Endometrial microvascular endothelial cells (primary cell): Measurements from ENCODE around the gene POLR3K. TPM values are rescaled to one million over a fixed set of nuclear protein-coding genes. Genes with fewer than 3 reads are reported as not detected.

Experiments used
- in situ Hi-C: cut with HindIII; loops from 2 replicates; pipeline ENCODE4 v1.10.0; 2017; ENCODE audit warnings: low sequenced_read_pairs, low pct_unique_long_range_greater_than_20kb; ENCODE audit errors: inconsistent ontology term
- total RNA-seq: library from RNA; depleted of rRNA; stranded (reverse); fragments of >200 nt; gene quantifications from one replicate; pipeline ENCODE4 v1.2.3, GENCODE V29; 2015; ENCODE audit errors: inconsistent ontology term

Gene POLR3K
- total RNA-seq, 1 donor from 2014 or later: 7.0 TPM

DNA sequence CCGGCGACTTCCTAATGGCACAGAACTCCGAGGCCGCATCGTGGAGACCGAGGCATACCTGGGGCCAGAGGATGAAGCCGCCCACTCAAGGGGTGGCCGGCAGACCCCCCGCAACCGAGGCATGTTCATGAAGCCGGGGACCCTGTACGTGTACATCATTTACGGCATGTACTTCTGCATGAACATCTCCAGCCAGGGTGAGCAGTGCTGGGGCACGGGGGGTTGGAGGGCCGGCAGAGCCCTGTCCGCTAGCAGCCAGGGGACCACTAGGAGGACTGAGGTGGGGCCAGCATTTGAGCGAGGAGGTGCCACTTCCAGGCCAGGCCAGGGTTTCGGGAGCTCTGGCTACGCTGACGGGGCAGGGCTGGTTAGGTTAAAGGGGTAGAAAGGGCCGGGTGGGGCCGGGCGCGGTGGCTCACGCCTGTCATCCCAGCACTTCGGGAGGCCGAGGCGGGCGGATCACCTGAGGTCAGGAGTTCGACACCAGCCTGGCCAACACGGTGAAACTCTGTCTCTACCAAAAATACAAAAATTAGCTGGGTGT lies 29.7 kb upstream of the POLR3K start:
- in situ Hi-C loops: no loop called here

DNA sequence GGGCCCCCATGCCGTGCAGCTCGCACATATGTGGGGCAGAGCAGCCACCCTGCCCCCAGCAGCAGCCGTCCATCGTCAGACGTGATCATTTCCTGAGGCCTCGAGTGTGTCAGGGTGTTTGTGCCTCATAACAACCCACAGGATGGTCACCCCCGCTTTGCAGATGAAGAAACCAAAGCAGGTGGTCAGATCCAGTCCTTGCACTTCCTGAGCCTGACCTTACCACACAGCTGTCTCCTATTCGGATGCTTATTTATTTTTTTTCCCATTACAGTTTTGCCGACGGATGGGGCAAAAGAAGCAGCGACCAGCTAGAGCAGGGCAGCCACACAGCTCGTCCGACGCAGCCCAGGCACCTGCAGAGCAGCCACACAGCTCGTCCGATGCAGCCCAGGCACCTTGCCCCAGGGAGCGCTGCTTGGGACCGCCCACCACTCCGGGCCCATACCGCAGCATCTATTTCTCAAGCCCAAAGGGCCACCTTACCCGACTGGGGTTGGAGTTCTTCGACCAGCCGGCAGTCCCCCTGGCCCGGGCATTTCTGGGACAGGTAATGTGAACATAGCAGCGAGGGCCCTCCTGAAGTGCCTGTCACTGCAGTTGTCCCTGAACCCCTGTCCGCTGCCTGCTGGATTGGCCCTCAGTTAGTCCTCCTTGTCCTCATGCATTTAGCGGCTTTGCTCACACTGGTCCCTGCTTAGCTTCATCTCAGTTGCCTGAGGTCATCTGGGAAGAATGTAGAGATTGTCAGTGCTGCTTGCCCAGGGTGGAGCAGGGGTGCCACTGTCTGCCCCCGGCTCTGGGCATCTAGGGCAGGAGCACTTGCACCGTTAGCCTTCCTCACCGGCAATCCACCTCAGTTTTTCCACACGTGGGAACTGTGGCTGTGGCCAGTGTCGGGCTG lies 26.0 kb upstream of the POLR3K start:
- in situ Hi-C loops: no loop called here

DNA sequence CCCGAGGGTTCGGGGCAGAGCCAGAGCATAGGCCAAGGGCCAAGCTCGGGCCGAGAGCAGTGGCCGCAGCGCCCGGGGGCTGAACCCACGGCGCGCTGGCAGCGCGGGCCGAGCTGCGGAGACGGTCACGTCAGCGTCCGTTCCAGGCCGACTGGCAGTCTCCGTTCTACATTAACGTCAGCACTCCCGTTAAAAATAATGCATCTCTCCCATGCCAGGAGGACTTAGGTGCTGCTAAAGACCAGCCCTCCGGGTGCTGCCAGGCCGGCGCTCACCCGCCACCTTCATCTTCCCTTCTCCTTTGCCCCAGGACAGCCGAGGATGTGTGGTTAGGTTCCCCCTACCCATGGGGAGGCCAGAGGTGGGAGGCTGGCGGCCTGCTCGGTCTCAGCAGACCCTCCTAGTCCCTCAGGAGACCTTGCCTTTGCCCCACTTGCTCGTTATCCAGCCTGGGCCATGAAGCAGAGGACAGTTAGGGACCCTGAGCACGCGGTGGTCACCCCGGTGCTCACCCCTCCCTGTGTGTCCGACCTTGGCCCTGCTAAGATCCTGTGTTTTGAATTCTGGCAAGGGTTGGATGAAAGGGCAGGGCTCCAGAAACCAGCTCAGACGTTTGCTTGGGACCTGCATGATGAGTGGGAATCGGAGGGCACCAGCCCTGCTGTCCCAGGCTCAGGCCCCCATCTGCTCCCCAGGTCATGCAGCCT lies 25.2 kb upstream of the POLR3K start:
- in situ Hi-C loops: no loop called here

DNA sequence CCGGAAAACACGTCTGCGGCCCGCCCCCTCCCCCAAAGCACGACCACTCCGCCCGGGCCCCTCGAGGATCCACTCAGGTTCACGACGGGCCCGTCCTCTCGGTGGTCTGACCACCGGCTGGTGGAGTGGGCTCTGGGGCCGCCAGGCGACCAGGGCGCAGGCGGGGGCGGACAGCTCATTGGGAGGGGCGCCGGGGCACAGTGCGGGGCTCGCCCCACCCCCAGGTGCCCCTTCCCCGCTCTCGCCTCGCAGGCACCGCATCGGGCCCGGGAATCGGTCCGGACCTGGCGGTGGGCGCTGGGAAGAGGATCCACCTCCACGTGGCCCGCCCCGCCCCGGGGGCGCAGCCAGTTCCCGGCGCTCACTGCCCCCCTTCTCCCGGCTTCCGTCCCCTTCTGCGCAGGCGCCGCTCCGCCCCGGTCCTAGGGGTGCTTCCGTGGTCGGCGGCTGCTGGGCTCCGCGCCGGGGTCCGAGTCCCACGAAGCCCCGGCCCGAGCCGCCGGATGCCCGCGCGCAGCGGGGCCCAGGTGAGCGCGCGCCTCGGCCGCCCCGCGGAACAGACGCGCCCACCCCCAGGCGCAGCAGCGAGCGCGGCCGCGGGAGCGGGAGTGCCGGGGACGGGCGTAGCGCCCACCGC lies 24.5 kb upstream of the POLR3K start, which contains the start of gene MPG:
Gene MPG (plus strand): TSS at position 419 of the 637 bp plus-strand sequence. CDS start 85 bp downstream, at position 504.
- in situ Hi-C loops: no loop called here

DNA sequence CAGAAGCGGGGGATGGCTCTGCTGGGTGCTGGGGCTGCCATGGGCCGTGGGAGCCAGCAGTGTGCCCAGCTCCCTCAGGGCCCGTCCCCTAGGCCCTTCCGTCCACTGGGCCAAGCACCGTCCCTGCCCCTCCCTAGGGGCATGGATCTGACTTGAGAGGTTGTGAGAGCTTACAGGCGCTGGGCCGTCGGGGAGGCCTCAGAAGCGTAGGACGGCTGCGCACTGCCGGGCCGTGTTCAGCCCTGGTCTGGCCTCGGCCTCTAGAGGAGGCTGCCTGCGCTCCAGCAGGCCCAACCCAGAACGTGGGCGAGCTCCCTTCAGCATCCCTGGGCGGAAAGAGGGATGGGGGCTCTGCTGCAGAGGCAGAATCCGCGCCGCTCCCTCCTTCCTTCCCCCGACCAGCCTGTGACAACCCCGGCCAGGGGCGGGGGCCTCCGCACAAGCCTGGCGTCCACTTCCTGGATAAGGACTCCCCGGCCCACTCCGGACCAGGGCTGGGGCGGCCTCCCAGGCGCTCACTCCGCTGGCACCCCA lies 23.9 kb upstream of the POLR3K start:
- in situ Hi-C loops: no loop called here

DNA sequence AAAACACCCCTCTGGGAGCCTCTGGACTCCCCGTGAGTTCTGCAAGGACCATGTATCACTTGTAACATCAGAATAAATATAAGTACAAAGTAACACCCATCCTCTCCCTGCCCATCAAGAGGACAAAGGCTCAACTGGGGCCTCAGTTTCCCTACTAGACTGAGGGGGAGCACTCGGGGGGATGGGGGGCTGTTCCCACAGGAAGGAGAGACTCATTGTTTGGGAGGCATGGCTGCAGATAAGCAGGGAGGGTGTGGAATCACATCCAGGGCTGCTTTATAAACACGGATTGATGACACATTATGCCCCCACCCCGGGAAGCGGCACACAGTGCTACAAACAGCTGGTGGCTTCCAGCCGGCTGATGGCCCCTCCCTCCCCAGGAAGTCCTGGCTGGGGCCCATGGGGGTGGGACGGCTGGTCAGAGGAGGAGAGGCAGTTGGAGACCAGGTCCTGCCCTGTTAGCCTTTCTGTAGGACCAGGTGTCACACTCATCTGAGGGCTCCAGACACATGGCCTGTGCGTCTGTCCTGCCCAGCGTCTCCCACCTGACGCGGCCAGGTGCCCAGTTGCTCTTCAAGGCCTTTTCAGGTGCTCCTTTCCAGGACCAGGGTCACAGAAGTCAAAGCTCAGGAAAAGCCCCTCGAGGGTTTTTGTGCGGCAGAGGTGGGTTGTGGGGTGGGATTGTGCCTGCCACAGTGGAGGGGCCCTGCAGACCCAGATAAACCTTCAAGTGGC lies 23.3 kb upstream of the POLR3K start:
- in situ Hi-C loops: no loop called here

DNA sequence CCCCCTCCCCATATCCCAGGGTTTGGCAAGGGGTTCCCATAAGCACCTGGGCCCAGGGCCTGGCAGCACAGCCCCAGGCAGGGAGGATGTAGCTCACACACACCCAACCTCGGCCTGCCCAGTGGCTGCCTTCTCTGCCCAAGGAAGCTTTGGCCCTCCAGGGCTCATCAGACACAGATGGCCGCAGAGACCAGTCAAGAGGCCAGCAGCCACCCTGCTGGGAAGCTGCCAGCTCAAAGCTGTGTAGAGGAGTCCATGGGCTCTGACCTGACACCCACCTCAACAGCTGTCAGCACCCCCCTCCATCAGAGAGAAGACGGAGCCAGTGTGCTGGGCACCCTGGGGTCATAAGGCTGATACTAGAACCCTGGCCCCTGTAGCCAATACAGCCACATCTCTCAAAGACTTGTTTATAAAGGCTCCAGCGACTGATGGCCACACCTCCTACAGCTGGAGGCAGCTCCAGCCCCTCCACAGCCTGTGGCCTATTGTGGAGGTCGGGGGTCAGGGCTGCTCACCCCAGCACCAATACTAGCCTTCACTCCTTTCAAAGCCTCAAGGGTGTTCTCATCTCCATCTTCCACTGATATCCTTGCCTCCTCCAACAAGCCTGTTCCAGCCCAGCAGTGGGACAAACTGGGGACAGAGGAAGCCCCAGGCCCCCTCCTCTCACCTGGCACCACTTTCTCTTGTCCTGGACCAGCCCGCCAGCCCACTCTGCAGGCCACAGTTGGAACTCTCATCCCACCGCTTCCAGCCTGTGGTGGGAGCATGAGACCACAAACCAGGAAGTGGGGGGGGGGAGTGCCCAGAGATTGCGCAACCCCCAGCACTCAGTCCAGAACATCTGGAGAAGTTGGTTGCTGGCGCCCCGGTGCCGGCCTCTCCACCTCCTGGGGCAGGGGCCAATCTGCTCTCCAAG lies 22.4 kb upstream of the POLR3K start:
- in situ Hi-C loops: no loop called here

DNA sequence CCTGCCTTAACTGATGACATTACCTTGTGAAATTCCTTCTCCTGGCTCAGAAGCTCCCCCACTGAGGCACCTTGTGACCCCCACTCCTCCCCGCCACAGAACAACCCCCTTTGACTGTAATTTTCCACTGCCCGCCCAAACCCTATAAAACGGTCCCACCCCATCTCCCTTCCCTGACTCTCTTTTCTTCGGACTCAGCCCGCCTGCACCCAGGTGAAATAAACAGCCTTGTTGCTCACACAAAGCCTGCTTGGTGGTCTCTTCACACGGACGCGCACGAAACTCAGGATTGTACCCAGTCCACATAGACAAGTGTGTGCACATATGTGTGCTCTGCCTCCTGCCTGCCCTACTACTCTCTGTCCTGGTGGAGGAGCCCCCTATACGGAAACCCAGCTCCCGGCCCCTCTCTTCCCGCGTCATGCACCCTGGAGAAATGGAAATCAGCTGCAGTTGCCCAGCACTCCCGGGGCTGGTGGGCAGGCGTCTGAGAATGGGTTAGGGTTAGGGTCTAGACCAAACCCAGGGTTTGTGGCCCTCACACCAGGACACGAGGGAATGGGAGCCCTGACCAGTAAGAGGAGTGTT lies 21.4 kb upstream of the POLR3K start:
- in situ Hi-C loops: no loop called here

DNA sequence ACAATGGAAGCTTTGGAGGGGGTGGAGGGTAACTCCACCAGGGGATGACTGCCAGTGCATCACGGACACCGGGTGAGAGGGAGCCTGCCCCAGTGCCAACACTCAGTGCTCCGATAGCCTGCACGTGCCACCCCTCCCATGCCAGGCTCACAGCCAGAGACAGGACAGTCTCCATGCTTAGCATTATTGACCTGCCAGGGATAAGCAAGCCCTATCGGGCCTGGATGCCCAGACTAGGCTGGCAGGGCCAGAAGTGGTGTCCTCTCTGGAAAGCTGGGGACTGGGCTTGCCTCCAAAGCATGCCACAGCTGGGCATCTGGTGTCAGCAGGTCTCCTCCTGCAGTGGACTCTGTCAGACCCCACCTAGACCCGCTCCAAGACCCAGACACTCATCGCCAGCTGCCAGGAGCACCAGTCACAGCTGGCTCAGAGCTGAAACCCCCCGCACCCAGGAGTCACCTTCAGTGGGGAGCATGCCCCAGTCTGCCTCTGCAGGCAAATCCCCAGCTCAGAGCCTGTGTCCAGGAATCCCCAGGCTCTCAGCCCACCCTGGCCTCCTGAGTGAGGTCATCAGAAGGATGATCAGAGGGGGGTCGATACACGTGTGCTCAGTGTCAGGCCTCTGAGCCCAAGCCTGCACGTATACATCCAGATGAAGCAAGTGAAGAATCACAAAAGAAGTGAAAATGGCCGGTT lies 20.8 kb upstream of the POLR3K start:
- in situ Hi-C loops: no loop called here

DNA sequence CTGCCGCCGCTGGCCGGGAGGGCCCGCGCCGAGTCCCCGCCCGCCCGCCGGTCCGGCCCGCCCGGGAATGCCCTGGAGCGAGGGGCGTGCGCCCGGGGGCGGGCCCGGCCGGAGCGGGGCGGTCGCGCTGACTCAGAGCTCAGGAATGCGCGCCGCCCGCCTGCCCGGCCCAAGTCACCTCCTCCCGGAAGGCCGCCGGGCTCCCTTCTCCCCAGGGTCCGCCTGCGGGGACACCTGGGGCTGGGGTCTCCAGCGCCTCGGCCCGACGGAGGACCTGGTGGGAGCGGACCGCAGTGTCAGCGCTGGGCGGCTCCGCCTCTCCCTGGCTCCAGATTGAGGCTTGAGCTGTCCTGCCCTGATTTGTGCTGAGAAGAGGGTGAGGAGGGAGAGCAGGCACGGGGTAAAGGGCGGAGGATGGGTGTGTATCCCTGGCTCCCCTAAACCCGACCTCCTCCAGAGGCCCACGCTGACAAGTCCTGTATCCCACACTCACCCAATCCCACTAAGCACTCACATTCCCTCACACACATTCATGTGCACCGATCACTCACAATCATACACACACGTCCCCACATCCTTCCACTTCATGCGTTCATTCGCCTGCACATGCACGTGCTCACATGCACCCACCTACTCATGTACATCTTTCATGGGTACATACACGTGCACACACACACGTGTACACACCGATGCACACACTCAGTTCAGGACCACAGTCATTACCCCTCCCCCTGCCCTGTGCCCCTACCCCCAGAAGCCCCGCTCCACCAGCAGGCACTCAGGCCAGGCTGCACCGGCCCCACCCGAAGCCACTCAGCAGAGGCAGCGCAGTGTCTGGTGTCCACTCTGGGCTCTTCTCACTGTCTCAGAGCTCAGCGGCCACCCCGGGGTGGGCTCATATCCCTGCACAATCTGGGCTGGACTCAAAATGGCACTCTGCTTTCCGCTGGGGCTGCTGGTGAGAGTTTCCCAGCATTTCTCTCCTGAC lies 19.4 kb upstream of the POLR3K start, which contains the start of gene RHBDF1:
Gene RHBDF1 (minus strand): TSS at position 71 of the 988 bp plus-strand sequence. CDS start 7,616 bp downstream, outside the sequence.
- in situ Hi-C loops: no loop called here

DNA sequence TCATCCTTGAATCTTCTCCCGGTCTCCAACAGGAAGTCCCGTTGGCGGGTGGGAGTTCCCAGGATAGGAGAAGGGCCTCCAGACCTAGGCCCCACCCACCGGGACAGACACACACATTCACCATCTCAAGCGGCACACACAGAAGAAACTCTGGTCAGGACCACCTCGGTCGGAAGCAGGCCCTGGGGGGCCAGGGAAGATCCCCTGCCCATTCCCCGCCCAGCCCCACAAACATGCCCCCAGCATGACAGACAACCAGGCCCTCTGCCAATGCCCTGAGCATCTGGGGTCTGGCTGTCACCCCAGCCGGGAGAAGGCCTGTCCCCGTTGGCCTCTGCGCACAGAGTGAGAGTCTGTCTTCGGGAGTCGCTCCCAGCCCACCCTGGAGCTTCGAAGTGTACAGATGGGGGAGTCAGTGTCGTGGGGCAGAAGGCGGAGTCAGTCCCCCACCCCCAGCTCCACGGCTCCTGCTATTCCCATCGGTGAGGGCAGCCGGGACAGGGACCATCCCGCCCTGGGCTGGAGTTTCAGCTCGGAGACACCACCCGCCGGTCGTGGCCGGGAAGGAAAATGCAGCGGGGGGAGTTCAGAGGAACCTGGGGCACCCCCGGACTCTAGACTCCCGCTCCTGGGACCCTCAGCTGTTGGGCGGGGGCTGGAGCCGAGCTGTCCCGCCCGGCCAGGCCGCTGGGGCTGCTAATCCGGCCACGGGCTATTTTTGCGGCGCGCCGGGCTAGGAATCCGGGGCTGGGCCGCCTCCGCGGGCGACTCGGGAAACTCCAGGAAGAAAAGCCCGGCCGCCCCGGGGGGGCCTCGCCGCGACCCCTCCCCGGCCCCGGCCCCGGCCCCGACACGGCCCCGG lies 18.4 kb upstream of the POLR3K start:
- in situ Hi-C loops: no loop called here

DNA sequence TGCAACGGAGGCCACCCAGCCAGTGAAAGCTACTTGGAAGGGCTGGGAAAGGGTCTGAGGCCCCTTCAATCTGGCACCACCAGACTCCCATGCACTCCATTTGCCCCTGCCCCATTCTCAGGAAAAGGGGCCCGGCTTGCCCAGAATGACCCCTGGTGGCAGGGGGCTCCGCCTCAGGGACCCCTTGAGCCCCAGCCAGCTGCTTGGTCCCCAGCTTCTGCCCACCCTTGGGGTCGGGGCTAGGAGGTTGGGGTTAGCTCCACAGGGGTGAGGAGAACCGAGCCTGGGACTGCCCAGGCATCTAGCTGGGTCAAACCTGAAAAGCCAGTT lies 17.8 kb upstream of the POLR3K start:
- in situ Hi-C loops: no loop called here

DNA sequence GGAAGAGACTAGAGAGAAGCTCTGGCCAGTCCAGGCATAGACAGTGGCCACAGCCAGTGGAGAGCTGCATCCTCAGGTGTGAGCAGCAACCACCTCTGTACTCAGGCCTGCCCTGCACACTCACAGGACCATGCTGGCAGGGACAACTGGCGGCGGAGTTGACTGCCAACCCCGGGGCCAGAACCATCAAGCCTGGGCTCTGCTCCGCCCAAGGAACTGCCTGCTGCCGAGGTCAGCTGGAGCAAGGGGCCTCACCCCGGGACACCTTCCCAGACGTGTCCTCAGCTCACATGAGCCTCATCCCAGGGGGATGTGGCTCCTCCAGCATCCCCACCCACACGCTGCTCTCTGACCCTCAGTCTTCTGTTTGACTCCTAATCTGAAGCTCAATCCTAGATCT lies 15.8 kb upstream of the POLR3K start:
- in situ Hi-C loops: no loop called here

DNA sequence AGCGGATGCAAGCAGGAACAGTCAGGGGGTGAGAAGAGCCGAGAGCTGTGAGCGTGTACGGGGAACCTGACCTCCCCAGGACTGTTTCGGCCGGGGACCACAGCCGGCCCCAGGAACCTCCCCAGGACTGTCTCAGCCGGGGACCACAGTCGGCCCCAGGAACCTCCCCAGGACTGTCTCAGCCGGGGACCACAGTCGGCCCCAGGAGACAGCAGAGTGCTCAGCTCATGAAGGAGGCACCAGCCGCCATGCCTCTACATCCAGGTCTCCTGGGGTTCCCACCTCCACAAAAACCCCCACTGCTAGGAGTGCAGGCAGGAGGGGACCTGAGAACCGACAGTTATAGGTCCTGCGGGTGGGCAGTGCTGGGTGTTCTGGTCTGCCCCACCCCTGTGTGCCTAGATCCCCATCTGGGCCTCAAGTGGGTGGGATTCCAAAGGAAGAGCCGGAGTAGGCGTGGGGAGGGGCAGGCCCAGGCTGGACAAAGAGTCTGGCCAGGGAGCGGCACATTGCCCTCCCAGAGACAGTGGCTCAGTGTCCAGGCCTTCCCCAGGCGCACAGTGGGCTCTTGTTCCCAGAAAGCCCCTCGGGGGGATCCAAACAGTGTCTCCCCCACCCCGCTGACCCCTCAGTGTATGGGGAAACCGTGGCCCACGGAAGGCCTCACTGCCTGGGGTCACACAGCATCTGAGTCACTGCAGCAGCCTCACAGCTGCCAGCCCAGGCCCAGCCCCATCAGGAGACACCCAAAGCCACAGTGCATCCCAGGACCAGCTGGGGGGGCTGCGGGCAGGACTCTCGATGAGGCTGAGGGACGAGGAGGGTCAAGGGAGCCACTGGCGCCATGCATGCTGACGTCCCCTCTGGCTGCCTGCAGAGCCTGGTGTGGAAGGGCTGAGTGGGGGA lies 14.7 kb upstream of the POLR3K start:
- in situ Hi-C loops: no loop called here
